Neural cell (in vitro differentiated cells): ENCODE measurements around the gene KRT7. TPM values are rescaled to one million over a fixed set of nuclear protein-coding genes. Genes with fewer than 3 reads are reported as not detected.

Source experiments
- H2AFZ ChIP-seq: fragments of 200-600, 300-800 bp; sonication (generic), shearing (Covaris generic); 2 replicates; pipeline ENCODE4 v1.6.0; 2014; ENCODE audit warnings: low read depth, mild to moderate bottlenecking, antibody characterized with exemption, low read length, moderate library complexity
- H3F3A ChIP-seq: fragments of 200-600 bp; shearing (Covaris generic); 2 replicates; pipeline ENCODE4 v1.6.1; 2016; ENCODE audit warnings: mild to moderate bottlenecking, moderate library complexity, mixed read lengths, antibody characterized with exemption, low read length; ENCODE audit not compliant: insufficient read depth, poor library complexity, severe bottlenecking
- H3K27ac ChIP-seq: fragments of 200-600, 300-800 bp; sonication (generic), shearing (Covaris generic); 2 replicates; pipeline ENCODE4 v1.5.1; 2014; ENCODE audit warnings: mild to moderate bottlenecking, low read length, moderate library complexity
- H3K27me3 ChIP-seq: fragments of 300-800, 200-600 bp; sonication (generic), shearing (Covaris generic); 2 replicates; pipeline ENCODE4 v1.6.0; 2014; ENCODE audit warnings: mild to moderate bottlenecking, low read depth, low read length, moderate library complexity; ENCODE audit not compliant: insufficient read depth
- H3K36me3 ChIP-seq: fragments of 300-800, 200-600 bp; sonication (generic), shearing (Covaris generic); 2 replicates; pipeline ENCODE4 v1.5.1; 2014; ENCODE audit warnings: mild to moderate bottlenecking, antibody characterized with exemption, low read length, moderate library complexity; ENCODE audit not compliant: insufficient read depth
- H3K4me2 ChIP-seq: fragments of 300-800, 200-600 bp; sonication (generic), shearing (Covaris generic); 2 replicates; pipeline ENCODE4 v1.6.0; 2014; ENCODE audit warnings: mild to moderate bottlenecking, low read length
- H3K4me3 ChIP-seq: fragments of 300-800, 200-600 bp; sonication (generic), shearing (Covaris generic); 2 replicates; pipeline ENCODE4 v1.5.1; 2014; ENCODE audit warnings: mild to moderate bottlenecking, low read length, moderate library complexity
- H3K79me2 ChIP-seq: fragments of 200-600 bp; shearing (Covaris generic); replicated peaks from 2 replicates; pipeline ENCODE4 v1.6.0; 2014; ENCODE audit warnings: mild to moderate bottlenecking, low read length, moderate library complexity; ENCODE audit not compliant: insufficient read depth
- H3K9ac ChIP-seq: fragments of 300-800, 200-600 bp; sonication (generic), shearing (Covaris generic); 2 replicates; pipeline ENCODE4 v1.6.1; 2016; ENCODE audit warnings: mild to moderate bottlenecking, low read length, mixed read lengths
- H3K9me2 ChIP-seq: fragments of 200-600 bp; shearing (Covaris generic); 2 replicates; pipeline ENCODE4 v1.6.1; 2016; ENCODE audit warnings: mild to moderate bottlenecking, low read length, mixed read lengths; ENCODE audit not compliant: insufficient read depth
- H3K9me3 ChIP-seq: fragments of 200-600, 300-800 bp; sonication (generic), shearing (Covaris generic); 2 replicates; pipeline ENCODE4 v1.6.1; 2016; ENCODE audit warnings: mild to moderate bottlenecking, mixed run types, low read length, moderate library complexity, mixed read lengths
- H4K20me1 ChIP-seq: fragments of 200-600 bp; shearing (Covaris generic); 2 replicates; pipeline ENCODE4 v1.6.1; 2016; ENCODE audit warnings: mild to moderate bottlenecking, mixed run types; ENCODE audit not compliant: insufficient read depth
- CTCF ChIP-seq: fragments of 450-650 bp; IDR thresholded peaks from 2 replicates; pipeline ENCODE4 v1.5.1; 2014; ENCODE audit warnings: antibody characterized with exemption, mild to moderate bottlenecking, moderate library complexity; ENCODE audit not compliant: poor library complexity, severe bottlenecking
- EP300 ChIP-seq: fragments of 450-650 bp; conservative IDR thresholded peaks from 2 replicates; pipeline ENCODE4 v1.6.1; 2014; ENCODE audit warnings: antibody characterized with exemption, mild to moderate bottlenecking, moderate library complexity; ENCODE audit not compliant: poor library complexity, severe bottlenecking
- EZH2 ChIP-seq: fragments of 200-600, 300-800 bp; shearing (Covaris generic), sonication (generic); IDR thresholded peaks from 2 replicates; pipeline ENCODE4 v1.6.1; 2014; ENCODE audit warnings: antibody characterized with exemption, low read length, borderline replicate concordance, mild to moderate bottlenecking; ENCODE audit not compliant: insufficient read depth, poor library complexity, severe bottlenecking
- MXI1 ChIP-seq: fragments of 450-650 bp; conservative IDR thresholded peaks from 2 replicates; pipeline ENCODE4 v1.6.1; 2014; ENCODE audit warnings: antibody characterized with exemption, mild to moderate bottlenecking; ENCODE audit not compliant: poor library complexity, severe bottlenecking
- POLR2AphosphoS5 ChIP-seq: IDR thresholded peaks from 2 replicates; pipeline ENCODE4 v1.6.1; 2012
- RAD21 ChIP-seq: fragments of 450-650 bp; conservative IDR thresholded peaks from 2 replicates; pipeline ENCODE4 v1.6.1; 2014; ENCODE audit warnings: antibody characterized with exemption, mild to moderate bottlenecking, moderate library complexity
- REST ChIP-seq: IDR thresholded peaks from 2 replicates; pipeline ENCODE4 v1.6.1; 2012; ENCODE audit warnings: borderline replicate concordance
- SMC3 ChIP-seq: fragments of 450-650 bp; conservative IDR thresholded peaks from 2 replicates; pipeline ENCODE4 v1.6.1; 2014; ENCODE audit warnings: antibody characterized with exemption, mild to moderate bottlenecking, moderate library complexity; ENCODE audit not compliant: poor library complexity
- TAF1 ChIP-seq: IDR thresholded peaks from 2 replicates; pipeline ENCODE4 v1.6.1; 2012; ENCODE audit warnings: low read depth
- polyA plus RNA-seq: library from polyadenylated mRNA; depleted of rRNA; stranded (reverse); fragments of >200 nt; gene quantifications from 2 replicates; pipeline ENCODE4 v1.2.3, GENCODE V29; 2014

KRT7 gene
- polyA plus RNA-seq, 1 donor from 2014 or later: not detected

GRCh38 chr12:52220477-52220876, 12.6 kb upstream of the KRT7 start:
- no peak overlapping the region for H3K9ac ChIP-seq
- no peaks in the 10 kb centered on the region for H3K9me2 ChIP-seq
- no peak overlapping the region for H3K27ac ChIP-seq
- H3K4me2 ChIP-seq: no peak overlapping the region
- H3F3A ChIP-seq: no peaks in the 10 kb centered on the region
- no peaks in the 10 kb centered on the region for H4K20me1 ChIP-seq
- H3K79me2 ChIP-seq: no peaks in the 10 kb centered on the region
- H3K9me3 ChIP-seq: no peaks in the 10 kb centered on the region
- TF ChIP-seq TAF1 (no peak), EP300 (no peak), REST (no peak), POLR2AphosphoS5 (no peak), CTCF (no peak), SMC3 (no peak), EZH2 (no peak), RAD21 (no peak), MXI1 (no peak)
- no peaks in the 10 kb centered on the region for H3K36me3 ChIP-seq
- H3K4me3 ChIP-seq: no peak overlapping the region
- H3K27me3 ChIP-seq: no peaks in the 10 kb centered on the region
- no peak overlapping the region for H2AFZ ChIP-seq

GRCh38 chr12:52221070-52221781, 11.8 kb upstream of the KRT7 start:
- Histone ChIP-seq H3K79me2 (no peaks in the 10 kb centered on the region), H3K9me3 (no peaks in the 10 kb centered on the region), H3K9me2 (no peaks in the 10 kb centered on the region), H3K4me3 (no peak overlapping the region), H3K4me2 (no peak overlapping the region), H3K27ac (no peak overlapping the region), H4K20me1 (no peaks in the 10 kb centered on the region), H3K27me3 (no peaks in the 10 kb centered on the region), H2AFZ (no peak overlapping the region), H3F3A (no peaks in the 10 kb centered on the region), H3K36me3 (no peaks in the 10 kb centered on the region), H3K9ac (no peak overlapping the region)
- TF ChIP-seq RAD21: no peak
- TF ChIP-seq SMC3: no peak
- TF ChIP-seq EP300: no peak
- no peak for TF ChIP-seq EZH2
- TF ChIP-seq CTCF: no peak
- no peak for TF ChIP-seq REST
